GM21360 (cell line): ENCODE measurements around the gene MON1A.
"Not testable (repeated sequence)": the region's sequence is repeated elsewhere in the genome, so short reads cannot be mapped to it uniquely, and the experiment has no call there.

Experiments used
- ATAC-seq: cut with Tn5 transposase; IDR thresholded peaks from one replicate; pipeline ENCODE4 v1.9.1; 2021; ENCODE audit warnings: mild to moderate bottlenecking, moderate library complexity; ENCODE audit not compliant: unreplicated experiment

The MON1A gene

DNA sequence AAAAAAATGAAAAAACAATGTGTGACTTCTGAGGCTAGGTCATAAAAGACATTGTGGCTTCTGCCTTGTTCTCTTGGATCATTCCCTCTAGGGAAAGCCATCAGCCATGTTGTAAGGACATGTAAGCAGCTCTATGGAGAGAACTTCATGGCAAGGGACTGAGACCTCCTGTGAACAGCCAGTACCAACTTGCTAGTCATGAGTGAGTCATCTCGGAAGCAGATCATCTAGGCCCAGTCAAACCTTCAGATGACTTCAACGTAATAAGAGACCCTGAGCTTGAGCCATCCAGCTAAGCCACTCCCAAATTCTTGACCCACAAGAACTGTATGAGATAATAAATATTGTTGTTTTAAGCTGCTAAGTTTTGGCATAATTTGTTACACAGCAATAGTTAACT, 4.9 kb downstream of the MON1A start:
- no peak for ATAC-seq

DNA sequence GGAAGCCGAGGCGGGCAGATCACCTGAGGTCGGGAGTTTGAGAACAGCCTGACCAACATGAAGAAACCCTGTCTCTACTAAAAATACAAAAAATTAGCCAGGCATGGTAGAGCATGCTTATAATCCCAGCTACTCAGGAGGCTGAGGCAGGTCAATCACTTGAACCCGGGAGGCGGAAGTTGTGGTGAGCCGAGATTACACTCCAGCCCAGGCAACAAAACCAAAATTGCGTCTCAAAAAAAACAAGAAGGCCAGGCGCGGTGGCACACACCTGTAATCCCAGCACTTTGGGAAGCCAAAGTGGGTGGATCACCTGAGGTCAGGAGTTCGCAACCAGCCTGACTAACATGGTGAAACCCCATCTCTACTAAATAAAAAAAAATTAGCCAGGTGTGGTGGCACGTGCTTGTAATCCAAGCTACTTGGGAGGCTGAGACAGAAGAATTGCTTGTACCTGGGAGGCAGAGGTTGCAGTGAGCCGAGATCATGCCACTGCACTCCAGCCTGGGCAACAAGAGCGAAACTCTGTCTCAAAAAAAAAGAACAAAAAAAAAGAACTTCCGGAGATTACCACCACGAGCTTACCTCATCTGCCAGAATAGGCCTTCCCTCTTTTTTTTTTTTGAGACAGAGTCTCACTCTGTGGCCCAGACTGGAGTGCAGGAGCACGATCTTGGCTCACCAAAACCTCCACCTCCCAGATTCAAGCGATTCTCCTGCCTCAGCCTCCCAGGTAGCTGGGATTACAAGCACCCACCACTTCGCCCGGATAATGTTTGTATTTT, 11.6 kb downstream of the MON1A start:
- ATAC-seq = not testable (repeated sequence)

DNA sequence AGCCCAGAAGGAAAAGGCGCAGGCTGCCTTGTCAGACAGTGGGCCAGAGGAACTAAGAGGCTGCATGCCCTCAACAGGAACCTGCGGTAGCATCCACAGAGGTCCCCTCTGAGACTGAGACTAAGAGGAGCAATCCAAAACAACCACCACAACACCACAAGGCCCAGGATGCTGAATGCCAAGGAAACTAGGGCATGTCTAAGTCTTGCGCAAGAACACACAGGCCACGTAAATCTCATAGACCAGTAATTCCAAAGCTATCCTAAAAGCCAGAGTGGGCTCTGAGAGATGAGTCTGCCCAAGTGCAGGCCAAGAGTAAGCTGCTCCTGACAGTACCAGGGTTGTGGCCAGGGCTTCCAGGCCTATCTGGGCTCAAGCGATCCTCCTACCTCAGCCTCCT, 12.9 kb downstream of the MON1A start:
- ATAC-seq = no peak

DNA sequence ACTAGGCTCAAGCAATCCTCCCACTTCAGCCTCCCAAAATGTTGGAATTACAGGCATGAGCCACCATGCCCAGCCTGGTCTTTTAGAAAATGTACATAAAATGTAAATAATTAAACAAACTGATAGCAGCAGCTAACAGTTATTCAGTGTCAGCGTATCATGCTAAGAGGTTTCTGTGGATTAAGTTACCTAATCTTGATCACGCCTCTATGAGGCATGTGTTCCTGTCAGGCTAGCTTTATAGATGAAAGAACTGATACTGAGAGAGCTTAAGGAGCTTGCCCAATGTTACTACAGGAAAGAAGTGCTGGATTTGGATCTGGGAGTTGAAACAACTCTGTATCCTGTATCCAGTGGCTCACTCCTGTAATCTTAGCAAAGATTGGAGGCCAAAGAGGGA, 14.7 kb downstream of the MON1A start:
- ATAC-seq = no peak

DNA sequence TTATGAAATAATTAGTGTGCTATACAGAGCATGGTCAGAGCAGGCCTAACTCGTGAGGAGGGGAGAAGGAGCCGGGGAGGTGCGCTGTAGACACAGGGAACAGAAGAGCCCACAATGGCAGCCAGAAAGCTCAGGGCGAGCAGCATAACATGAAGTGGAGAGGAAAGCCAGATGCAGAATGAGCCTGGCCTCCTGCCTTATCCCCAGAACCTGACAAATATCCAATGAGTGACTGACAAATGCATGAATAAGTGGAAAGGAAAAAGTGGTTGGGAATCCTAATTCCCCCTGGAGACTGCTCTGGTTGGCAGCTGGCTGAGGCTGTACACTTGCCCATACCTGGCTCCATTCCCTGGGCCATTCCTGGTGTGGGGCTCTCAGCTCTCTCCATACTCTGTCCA, 16.7 kb downstream of the MON1A start:
- no peak for ATAC-seq

DNA sequence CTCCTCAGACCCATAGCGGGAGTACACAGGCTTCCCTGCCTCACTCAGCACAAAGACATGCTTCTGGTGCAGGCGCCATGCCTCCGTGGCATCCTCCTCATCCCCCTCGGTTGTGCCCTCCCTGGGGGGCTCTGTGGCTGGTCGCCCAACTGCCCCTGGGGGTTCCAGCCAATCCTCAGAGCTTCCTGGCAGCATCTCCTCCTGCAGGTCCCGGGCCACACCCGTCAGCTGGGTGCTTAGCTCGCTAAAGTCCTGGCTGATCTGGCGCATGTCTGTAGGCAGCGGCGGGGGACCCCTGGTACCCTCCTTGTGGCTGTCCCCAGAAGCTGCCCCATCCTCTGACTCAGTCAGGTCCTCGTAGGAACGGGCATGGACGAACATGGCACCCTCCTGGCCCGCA, 18.0 kb downstream of the MON1A start:
- no peak for ATAC-seq

DNA sequence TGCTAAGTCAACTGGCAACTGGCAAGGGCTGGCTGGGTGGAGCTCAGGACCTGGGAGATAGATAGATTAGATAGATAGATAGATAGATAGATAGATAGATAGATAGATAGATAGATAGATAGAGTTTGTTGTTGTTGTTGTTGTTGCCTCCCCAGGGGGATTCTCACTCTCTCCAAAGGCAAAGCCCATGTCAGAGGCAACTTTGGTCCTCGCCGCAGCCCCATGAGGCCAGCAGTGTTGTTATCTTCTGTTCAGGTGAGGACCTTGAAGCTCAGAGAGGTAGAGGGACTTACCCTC, 18.5 kb downstream of the MON1A start:
- ATAC-seq = no peak

DNA sequence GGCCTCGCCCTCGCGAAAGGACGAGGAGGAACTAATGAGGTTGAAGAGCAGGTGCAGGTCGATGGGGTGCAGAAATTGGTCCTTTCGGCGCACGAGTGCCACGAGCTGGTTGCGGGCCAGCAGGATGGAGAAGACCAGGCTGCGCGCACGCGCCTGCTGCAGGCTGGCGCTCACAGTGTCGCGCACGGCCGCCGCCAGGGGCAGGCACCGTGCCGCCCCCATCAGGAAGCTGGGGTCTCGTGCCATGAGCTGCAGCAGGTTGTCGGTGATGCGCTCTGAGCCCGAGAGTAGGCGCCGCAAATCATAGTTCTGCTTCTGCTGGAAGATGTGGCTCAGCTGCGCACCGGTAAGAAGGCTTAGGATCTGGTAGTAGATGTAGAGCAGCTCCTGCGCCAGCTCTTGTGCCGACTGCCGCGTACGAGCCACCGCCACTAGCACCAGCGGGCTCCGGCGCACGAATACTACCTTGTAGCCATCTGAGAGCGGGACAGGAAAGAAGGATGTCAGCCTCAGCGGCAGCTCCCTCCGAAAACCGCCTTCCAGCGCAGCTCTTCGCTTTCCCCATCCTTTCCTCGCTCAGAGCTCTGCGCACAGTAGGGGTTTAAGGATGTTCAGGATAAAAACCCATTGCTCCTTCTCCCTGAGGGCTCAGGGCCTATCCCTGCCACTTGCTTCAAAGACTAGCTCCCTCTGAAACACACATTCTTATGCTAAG, 19.0 kb downstream of the MON1A start:
- ATAC-seq = no peak

DNA sequence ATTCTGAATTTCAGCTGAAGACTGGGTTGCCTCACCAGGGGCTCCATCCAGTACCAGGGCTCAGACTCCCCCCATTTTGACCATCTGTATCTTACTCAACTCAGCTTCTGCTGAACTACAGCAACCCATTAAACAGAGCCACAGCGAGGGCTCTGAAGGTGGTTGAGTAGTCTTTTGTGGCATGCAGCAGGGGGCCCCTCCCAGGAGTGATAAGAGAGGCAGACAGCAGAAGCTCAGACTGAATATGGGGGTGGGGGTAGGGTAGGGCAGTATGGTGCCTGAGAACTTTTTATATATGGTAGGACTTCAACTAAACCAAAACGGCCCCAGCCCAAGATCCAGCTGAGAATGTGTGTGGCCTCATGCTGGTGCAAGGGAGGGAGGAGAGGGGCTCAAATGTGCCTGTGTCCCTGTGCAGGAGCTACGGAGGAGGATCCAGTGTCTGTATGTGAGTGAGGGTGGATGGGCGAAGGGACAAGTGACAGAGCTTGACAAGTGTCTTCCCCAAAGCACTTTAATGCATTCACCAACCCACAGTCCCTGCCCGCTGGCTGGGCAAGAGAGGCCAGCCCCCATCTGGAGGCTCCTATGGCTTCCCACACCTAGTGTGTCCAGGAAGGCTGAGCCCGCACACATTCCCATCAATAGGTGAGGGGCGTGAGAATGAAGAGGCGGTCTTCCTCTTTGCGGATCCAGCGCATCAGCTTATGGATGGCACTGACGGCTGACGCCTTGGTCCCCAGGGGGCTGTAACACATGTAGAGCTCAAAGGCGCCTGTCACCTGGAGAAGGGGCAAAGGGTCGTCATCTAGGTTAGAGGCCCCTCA, 21.0 kb downstream of the MON1A start:
- no peak for ATAC-seq

DNA sequence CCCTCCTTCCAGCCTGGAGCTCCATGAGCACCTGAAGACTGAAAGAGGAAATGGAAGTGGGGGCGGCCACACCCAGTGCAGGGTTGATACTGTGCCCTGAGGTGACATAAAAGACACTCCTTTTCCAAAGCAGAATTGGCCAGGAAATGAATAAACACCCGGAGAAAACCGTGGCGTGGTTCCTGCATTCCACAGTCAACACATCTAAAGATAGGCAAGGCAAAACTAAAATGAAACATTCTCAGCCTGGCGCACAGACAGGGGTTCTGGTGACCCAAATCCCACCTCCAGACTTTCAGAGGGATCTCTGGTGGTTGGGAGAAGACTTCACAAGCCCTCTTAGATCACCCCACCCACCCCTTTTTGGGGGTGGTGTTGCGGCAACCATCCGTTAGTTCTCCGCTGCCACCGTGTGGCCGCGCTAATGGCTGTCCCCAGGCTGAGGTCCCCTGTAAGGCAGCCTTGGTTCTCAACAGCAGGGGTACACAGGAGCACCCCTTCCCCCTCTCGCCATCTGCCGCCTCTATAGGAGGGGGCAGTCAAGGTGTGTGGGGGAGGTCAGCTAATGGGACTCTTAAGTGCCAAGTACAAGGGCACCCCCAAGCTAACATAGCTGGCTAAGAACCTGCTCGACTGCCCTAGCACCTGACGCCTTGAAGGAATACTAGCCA, 23.4 kb downstream of the MON1A start:
- no peak for ATAC-seq

DNA sequence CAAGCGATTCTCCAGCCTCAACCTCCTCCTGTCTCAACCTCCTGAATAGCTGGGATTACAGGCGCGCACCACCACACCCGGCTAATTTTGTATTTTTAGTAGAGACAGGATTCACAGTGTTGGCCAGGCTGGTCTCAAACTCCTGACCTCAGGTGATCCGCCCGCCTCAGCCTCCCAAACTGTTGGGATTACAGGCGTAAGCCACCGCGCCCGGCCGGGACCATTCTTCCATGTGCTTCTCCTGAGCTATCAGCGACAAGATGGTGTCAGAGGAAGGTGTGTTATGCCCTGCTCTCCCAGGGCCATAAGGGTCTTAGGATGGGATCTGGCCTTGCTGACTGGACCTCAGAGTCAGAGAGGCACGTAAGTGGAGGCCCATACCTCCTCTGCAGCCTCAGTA, 25.2 kb downstream of the MON1A start:
- not testable (repeated sequence) for ATAC-seq

DNA sequence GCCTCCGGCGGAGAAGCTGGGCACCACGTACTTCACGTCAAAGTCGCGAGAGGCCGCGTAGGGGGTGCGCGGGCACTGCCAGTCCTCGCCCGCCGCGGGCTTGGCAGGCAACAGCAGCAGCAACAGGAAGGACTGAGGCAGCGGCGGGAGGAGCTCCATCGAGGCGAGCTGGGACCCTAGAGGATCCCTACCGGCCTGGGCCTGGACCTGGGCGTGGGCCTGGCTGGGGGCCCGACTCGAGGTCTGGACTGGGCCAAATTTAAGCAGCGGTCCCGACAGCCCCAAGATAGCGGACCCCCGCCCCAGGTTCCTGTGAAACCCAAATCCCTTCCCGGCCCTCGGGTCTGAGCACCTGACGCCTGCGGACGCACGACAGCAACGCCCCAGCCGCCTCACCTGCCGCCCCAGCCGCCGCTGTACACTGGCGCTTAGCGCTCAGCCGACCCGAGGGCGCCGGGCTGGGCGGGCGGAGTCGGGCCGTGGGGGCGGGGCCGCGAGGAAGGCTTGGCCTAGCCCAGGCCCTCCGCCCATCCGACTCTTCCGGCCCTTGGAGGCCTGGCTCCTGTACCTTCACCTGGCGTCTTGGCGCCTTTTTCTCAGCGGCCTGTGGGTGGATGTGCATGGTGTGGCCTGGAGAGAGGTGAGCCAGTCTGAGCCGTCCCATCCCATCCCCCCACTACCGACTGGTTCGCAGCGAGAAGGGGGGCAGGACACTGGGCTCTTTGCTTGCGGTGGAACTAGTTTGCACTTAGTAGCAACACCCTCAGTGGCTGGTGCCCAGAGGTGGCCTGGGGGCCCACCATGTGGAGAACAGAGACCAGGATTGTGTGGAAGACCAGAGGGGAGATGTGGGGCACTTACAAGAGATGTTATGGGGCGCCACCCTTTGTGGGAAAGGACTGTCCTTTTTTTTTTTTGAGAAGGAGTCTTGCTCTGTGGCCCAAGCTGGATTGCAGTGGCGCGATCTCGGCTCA, 25.9 kb downstream of the MON1A start, which contains the start of gene MST1R:
Gene MST1R, minus strand, starts transcription at position 423 of the 974 bp plus-strand sequence. Its CDS starts 264 bp downstream, at position 159.
- peak; percentile 64 for ATAC-seq

DNA sequence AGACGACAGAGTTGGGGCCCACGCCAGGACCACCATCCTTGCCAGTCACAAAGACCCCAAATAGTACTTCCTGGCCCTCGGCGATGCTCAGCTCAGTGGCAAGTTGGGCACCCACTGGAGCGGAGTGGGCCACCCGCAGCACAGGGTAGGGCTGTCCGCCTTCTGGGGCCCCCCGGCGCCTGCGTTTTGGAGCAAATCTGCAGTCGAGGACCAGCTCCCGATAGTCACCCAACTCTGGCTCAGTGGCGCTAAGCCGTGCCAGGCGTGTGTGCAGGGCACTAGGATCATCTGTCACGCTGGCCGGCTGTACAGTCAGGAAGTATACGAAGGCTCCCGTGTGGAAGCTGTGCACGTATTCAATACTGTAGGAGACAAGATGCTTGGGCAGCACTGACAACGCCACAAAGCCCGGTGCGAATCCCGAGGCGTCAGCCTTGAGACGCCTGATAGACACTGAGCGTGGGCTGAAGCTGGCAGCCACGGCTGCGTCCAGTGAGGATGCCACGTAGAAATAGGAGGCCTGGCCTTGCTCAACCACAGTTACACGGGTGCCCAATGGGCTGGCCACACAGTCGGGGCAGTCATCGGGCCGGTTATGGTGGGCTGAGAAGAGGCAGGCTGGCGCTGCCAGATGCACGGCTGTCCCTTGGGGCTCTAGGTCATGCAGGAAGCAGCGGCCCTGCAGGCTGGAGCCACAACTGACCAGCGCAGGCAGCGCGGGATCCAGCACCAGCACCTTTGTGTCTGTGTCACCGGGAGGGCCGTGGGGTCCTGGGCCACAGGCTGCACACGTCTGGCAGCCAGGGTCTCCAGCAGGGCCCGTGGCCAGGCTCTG, 26.9 kb downstream of the MON1A start:
- ATAC-seq = no peak

DNA sequence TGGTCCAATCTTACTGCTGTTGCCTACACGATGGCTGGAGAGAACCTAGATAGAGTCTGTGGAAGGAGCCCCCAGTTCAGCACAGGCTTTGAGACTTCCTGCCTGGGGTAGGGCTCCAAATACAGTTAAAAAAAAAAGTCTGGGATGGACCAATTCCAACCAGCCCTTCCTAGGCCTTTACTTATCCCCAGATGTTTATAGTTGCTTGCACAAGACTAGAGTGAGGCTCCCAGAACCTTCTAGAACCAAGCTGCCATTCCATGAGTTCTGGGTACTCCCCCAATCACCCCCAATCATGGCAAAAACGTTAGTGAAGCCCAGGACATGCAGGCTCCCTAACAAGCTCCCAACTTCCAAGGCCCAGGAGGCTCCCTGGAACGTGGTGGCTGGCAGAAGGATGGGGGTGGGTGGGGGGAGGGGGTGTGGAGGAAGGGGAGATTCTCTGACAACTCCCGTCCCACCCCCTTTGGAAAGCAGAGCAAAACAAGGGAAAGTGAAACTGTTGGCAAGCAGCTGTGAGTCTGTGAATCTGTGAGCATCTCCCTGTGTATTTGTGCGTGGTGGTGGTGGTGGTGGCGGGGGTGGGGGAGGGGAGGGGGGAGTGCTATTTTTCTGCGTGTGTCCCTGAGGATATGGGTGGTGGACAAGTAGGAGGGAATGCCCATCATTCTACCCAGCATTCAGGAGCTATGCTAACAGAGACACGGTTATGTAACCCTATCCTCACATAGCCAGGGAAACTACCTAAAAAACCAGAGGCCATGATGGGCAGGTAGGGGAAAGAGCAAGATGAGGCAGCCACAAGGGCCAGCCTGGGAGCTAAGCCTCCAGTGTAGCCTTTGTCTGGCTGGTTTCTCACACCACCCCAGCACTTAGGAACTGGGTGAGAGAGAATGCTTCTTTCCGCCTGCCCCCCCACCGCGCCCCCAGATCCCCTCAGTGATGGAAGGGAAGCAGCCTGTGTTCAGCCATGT, 28.0 kb downstream of the MON1A start:
- no peak for ATAC-seq

DNA sequence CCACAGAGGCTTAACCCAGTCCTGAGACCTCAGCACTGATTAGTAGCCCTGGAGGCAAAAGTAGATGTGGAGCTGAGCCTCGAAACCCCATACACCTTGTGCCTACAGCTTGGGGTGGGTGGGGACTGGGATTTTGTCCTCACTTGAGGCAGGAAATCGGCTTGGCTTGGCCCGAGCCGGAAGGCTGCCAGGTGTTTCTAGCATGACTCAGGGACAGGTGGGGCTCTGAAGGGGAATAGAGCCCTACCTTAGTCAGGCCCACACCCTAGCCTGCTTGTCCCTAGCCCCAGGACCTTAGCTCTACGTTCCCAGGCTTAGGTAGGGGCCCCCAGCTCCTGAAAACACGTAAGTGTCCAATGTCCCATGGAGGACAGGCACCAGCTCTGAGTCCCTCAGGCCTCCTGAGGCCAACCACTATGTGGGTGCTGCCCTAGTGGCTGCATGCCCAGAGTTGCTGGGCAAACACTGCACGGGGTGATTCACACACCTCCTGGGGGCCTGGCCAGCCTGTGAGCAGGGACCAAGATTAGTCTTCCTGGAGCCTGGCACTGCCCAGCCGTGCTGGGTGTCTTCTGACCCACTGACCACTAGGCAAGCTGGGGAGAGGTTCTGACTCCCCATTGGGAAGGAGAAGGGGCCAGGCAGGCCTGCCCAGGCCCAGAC, 29.0 kb downstream of the MON1A start:
- ATAC-seq = no peak

DNA sequence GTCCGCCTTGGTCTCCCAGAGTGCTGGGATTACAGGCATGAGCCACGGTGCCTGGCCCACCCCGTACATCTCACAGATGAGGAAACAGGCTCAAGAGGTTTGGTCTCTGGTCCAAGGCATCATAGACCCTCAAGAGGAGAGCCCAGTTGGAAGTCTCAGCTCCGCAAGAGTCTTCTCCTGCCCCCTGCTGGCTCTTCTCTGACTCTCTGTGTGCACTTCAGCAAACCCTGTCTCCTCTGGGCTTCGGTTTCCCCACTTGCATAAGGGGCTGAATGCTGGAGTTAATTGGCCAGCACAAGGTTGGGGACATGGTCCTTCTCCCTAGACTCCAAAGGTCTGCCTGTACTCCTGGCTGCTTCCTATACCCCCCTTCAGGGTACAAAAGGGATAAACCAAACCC, 29.8 kb downstream of the MON1A start:
- no peak for ATAC-seq

DNA sequence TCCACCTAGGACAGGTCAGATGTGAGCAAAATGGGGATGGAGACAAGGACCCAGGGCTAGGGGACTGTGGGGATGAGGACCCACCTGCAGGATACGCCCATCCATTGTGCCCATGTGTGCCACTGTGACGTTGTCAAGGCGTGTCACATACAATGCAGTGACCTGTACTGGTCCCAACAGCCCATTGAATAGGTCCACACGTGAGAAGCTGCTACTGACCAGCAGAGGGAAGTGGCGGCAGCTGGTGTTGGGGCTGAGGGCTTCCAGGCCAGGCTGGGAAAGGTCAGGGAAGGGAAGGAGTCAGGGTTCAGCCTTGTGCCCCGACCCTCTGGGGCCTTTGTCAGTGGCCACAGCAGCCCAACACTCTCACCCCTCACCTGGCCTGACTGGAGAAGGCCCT, 30.6 kb downstream of the MON1A start:
- no peak for ATAC-seq
